BE2C (cell line): ENCODE results near the gene FARP1.

ENCODE experiments used
- DNase-seq: peaks from one replicate; pipeline ENCODE4 v3.0.0-alpha.2; 2020
- H3K27me3 ChIP-seq: fragments of 250-450 bp; sonication (Bioruptor Pico); 2 replicates; pipeline ENCODE4 v1.5.1; 2020; ENCODE audit warnings: mild to moderate bottlenecking
- H3K36me3 ChIP-seq: fragments of 250-450 bp; sonication (Bioruptor Pico); 2 replicates; pipeline ENCODE4 v1.5.1; 2020; ENCODE audit warnings: mild to moderate bottlenecking
- H3K4me1 ChIP-seq: fragments of 250-450 bp; sonication (Bioruptor Pico); 2 replicates; pipeline ENCODE4 v1.5.1; 2020
- H3K4me3 ChIP-seq: 2 replicates; pipeline ENCODE4 v1.5.1; 2011; ENCODE audit warnings: low read depth, low read length
- H3K9me3 ChIP-seq: fragments of 250-450 bp; sonication (Bioruptor Pico); 2 replicates; pipeline ENCODE4 v1.5.1; 2020
- TF ChIP-seq, protein P1 (sequence below): IDR thresholded peaks from 2 replicates; pipeline ENCODE4 v1.5.1; 2012; ENCODE audit warnings: mild to moderate bottlenecking, low read depth, low read length

FARP1 gene

DNA sequence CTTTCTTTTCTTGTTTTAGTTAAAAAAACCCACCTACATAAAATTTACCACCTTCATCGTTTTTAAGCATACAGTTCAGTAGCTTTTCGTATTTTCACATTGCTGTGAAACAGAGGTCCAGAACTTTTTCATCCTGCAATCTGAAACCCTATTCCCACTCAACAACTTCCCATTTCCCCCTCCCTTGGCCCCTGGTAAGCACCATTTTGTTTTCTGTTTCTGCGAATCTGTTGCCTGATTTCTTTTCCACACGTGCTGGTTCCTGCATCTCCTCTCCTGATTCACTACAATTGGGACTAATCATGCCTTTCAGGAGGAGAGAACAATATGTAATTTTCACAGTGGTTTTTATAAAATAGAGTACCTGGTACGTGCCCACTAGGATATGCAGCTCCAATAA lies 183.4 kb downstream of the FARP1 start:
- H3K36me3 ChIP-seq = no peaks in the 10 kb centered on the region
- no peak overlapping the region for H3K4me3 ChIP-seq
- peaks cover 5% of the 10 kb centered on the region for H3K4me1 ChIP-seq
- H3K27me3 ChIP-seq = no peaks in the 10 kb centered on the region
- no peak for DNase-seq
- TF ChIP-seq, protein P1, sequence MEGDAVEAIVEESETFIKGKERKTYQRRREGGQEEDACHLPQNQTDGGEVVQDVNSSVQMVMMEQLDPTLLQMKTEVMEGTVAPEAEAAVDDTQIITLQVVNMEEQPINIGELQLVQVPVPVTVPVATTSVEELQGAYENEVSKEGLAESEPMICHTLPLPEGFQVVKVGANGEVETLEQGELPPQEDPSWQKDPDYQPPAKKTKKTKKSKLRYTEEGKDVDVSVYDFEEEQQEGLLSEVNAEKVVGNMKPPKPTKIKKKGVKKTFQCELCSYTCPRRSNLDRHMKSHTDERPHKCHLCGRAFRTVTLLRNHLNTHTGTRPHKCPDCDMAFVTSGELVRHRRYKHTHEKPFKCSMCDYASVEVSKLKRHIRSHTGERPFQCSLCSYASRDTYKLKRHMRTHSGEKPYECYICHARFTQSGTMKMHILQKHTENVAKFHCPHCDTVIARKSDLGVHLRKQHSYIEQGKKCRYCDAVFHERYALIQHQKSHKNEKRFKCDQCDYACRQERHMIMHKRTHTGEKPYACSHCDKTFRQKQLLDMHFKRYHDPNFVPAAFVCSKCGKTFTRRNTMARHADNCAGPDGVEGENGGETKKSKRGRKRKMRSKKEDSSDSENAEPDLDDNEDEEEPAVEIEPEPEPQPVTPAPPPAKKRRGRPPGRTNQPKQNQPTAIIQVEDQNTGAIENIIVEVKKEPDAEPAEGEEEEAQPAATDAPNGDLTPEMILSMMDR = no peak
- H3K9me3 ChIP-seq = no peaks in the 10 kb centered on the region; the same call in 1 of the 2 replicates

DNA sequence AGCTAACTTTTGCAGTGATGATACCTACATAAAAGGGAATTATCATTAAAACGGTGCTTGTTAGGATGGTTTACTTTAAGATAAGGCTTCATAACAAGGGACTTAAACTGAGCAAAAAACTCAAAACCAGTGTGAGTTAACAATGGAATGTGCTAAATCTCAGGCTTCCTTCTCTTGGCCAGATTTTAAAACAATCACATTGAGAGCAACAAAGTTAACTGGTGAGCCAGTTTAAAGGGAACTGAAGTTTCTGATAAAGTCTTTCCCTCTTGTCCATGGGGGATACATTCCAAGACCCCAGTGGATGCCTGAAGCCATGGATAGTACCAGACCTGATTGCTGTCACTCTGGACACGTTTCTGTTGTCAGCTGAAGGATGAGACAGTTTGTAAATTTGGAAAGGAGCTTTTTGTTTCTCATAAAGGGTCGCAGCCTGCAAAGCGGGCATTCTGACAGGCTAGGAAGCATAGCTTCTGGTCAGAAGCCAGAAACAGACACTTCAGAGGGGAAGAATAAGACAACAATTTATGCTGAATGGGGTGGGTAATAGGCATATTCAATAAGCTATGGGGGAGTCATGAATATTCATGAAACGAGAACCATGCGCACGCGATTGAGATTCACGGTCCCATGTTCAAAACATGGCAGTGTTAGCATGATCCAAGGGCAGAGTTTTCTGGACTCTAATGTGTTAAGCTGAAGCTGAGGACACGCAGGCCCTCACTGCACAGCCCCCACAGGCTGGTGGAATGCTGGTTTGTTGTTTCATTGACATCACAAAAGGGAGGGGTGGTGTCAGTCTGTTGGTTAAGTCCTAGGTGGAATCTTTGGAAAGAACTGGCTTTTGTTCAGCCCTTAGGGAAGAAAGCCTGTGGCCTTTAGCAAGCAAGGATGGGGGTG lies 184.7 kb downstream of the FARP1 start:
- no peak for DNase-seq
- no peaks in the 10 kb centered on the region; the same call in 1 of the 2 replicates for H3K9me3 ChIP-seq
- H3K4me1 ChIP-seq = peaks cover 5% of the 10 kb centered on the region
- H3K4me3 ChIP-seq = no peak overlapping the region
- TF ChIP-seq, protein P1 = no peak
- H3K27me3 ChIP-seq = no peaks in the 10 kb centered on the region
- H3K36me3 ChIP-seq = no peaks in the 10 kb centered on the region

DNA sequence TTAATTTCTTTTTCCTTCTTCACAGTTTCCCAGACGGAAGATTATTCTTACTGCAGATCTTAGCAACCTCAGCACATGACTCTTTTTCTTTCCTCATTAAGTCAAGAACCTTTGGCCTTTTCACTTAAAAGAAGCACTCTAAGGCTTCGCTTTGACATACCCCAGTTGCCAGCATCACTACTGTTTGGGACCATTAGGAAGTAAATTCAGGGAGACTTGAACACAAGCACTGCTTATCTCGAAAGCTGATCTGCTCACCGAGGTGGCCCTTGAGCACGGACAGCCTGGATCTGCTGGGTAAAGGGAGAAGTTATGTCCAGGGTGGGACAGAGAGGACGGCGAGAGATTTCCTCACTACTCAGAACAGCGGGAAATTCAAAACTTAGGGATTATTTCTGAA lies 185.6 kb downstream of the FARP1 start:
- no peak overlapping the region for H3K4me3 ChIP-seq
- TF ChIP-seq, protein P1 = no peak
- no peak for DNase-seq
- no peaks in the 10 kb centered on the region; the same call in 1 of the 2 replicates for H3K9me3 ChIP-seq
- H3K4me1 ChIP-seq = peaks cover 5% of the 10 kb centered on the region
- no peaks in the 10 kb centered on the region for H3K27me3 ChIP-seq
- no peaks in the 10 kb centered on the region for H3K36me3 ChIP-seq

DNA sequence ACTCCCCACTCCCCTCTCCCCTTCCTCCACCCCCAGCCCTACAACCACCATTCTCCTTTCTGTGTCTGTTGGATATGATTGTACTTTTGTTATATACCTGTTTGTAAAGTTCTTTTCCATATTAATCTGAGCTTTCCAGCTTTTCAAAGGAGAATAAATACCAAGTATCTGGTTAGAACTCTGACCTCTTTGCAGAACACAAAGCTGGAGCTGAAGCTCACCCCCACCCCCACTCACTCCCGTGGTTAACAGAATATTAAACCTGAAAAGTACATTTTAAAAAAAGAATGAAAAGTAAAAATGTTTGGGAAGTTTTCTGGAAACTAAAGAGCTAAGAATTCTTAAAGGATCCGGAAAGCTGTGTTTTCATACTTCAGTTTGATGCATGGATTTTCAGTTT lies 189.3 kb downstream of the FARP1 start:
- H3K36me3 ChIP-seq = no peaks in the 10 kb centered on the region
- no peaks in the 10 kb centered on the region; the same call in 1 of the 2 replicates for H3K9me3 ChIP-seq
- no peak for DNase-seq
- no peaks in the 10 kb centered on the region for H3K27me3 ChIP-seq
- TF ChIP-seq, protein P1 = no peak
- H3K4me3 ChIP-seq = no peak overlapping the region
- H3K4me1 ChIP-seq = no peaks in the 10 kb centered on the region; the same call in 1 of the 2 replicates

DNA sequence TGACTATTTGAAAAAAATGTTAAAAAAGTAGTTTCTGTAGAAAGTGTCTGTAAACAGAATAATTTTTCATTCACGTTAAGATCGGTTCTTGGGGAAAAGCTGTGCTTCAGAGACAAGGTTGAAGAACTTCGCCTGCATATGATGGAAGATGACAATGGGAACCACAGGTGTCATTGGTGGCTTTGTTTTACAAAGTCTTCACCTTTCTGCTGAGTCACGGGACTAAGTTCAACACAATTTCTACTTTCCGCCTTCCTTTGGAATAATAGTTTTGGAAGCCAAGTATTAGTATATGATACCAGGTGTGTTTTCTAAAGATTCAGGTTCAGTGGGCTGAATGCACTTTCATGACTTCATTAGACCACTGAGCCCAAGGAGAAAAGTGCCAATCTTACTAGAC lies 189.8 kb downstream of the FARP1 start:
- H3K27me3 ChIP-seq = no peaks in the 10 kb centered on the region
- DNase-seq = no peak
- no peaks in the 10 kb centered on the region; the same call in 1 of the 2 replicates for H3K4me1 ChIP-seq
- no peaks in the 10 kb centered on the region; the same call in 1 of the 2 replicates for H3K9me3 ChIP-seq
- H3K4me3 ChIP-seq = no peak overlapping the region
- TF ChIP-seq, protein P1 = no peak
- no peaks in the 10 kb centered on the region for H3K36me3 ChIP-seq

DNA sequence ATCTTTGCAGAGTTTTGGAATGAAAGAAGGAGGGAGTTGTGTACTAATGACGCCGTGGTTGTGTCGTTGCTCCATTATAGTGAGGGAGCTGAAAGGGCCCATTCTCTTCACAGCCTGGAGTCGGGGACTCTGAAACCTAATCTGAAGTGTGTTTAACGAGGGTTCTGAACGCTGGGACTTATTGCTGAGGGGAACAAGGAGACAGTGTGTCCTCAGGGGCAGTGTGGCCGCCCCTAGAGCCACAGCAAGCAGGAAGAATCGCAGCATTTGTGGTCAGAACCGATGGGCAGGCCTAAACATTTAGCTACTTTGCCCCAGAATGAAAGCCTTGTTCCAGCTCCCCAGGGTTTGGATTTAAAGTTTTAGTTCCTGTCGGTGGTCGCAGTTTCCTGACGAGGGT lies 190.6 kb downstream of the FARP1 start:
- Histone ChIP-seq H3K36me3 (no peaks in the 10 kb centered on the region), H3K4me1 (no peaks in the 10 kb centered on the region), H3K27me3 (no peaks in the 10 kb centered on the region), H3K9me3 (no peaks in the 10 kb centered on the region; the same call in 1 of the 2 replicates), H3K4me3 (no peak overlapping the region)
- TF ChIP-seq, protein P1 = no peak
- DNase-seq = no peak
